HepG2 (cell line): ENCODE results near the gene QRICH2. TPM values are rescaled to one million over a fixed set of nuclear protein-coding genes. Genes with fewer than 3 reads are reported as not detected.

ENCODE experiments used
- AGO2 ChIP-seq: fragments of 200-400 bp; formaldehyde crosslinking; optimal IDR thresholded peaks from 2 replicates; pipeline ENCODE3; 2017; ENCODE audit warnings: mild to moderate bottlenecking, low read depth, low read length, moderate library complexity
- ATM ChIP-seq: fragments of 450-650 bp; IDR thresholded peaks from 2 replicates; pipeline ENCODE4 v1.7.1; 2017; ENCODE audit warnings: mild to moderate bottlenecking, borderline replicate concordance
- CBX1 ChIP-seq: IDR thresholded peaks from one replicate; pipeline ENCODE4 v1.6.1; 2016; ENCODE audit warnings: antibody characterized with exemption, low read depth
- ERF ChIP-seq: IDR thresholded peaks from 2 replicates; pipeline ENCODE4 v1.6.1; 2018; ENCODE audit warnings: missing biosample characterization, missing genetic modification reagents
- FOXP1 ChIP-seq, 2 experiments: fragments of 450-650 bp in 1 of 2; IDR thresholded peaks; 2 replicates each; pipeline ENCODE4 v1.6.1; 2017 to 2018; ENCODE audit warnings: antibody characterized with exemption in 1 of 2
- KLF12 ChIP-seq: sonication (generic); formaldehyde crosslinking; IDR thresholded peaks from 2 replicates; pipeline ENCODE4 v1.4.0; 2020; ENCODE audit warnings: missing genetic modification reagents, borderline replicate concordance
- RARA ChIP-seq: IDR thresholded peaks from 2 replicates; pipeline ENCODE4 v1.6.1; 2016; ENCODE audit warnings: missing genetic modification reagents, missing compliant biosample characterization
- SALL1 ChIP-seq: sonication (generic); formaldehyde crosslinking; IDR thresholded peaks from 2 replicates; pipeline ENCODE4 v1.8.0; 2022; ENCODE audit warnings: mild to moderate bottlenecking, missing genetic modification reagents
- SRSF4 ChIP-seq: fragments of 200-400 bp; formaldehyde crosslinking; IDR thresholded peaks from one replicate; pipeline ENCODE4 v1.6.1; 2018; ENCODE audit warnings: mild to moderate bottlenecking, low read depth, low read length, moderate library complexity; ENCODE audit not compliant: poor library complexity, severe bottlenecking
- ZBTB21 ChIP-seq: sonication (generic); formaldehyde crosslinking; IDR thresholded peaks from 2 replicates; pipeline ENCODE4 v1.4.0; 2020; ENCODE audit warnings: missing genetic modification reagents
- ZC3H4 ChIP-seq: sonication (generic); formaldehyde crosslinking; IDR thresholded peaks from 2 replicates; pipeline ENCODE4 v1.4.0; 2020; ENCODE audit warnings: missing genetic modification reagents, borderline replicate concordance
- ZNF207 ChIP-seq: fragments of 450-650 bp; IDR thresholded peaks from 2 replicates; pipeline ENCODE4 v1.6.1; 2016; ENCODE audit warnings: antibody characterized with exemption, borderline replicate concordance
- ZNF24 ChIP-seq: fragments of 450-650 bp; IDR thresholded peaks from 2 replicates; pipeline ENCODE4 v1.6.1; 2017; ENCODE audit warnings: antibody characterized with exemption, mild to moderate bottlenecking
- ZNF556 ChIP-seq: sonication (generic); formaldehyde crosslinking; IDR thresholded peaks from 2 replicates; pipeline ENCODE4 v1.4.0; 2020; ENCODE audit warnings: mild to moderate bottlenecking, missing genetic modification reagents, borderline replicate concordance
- ZNF878 ChIP-seq: sonication (generic); formaldehyde crosslinking; IDR thresholded peaks from 2 replicates; pipeline ENCODE4 v1.8.1; 2023; ENCODE audit warnings: mild to moderate bottlenecking, missing genetic modification reagents, moderate library complexity
- ZSCAN20 ChIP-seq: sonication (generic); formaldehyde crosslinking; IDR thresholded peaks from 2 replicates; pipeline ENCODE4 v1.4.0; 2020; ENCODE audit warnings: missing genetic modification reagents, mild to moderate bottlenecking, borderline replicate concordance
- polyA plus RNA-seq, 8 experiments: library from polyadenylated mRNA; depleted of rRNA in 3 of 8; stranded (reverse) in 7 of 8; unstranded in 1 of 8; fragments of >200 nt; fragmentation: Illumina TruSeq in 4 of 8; extraction: Trizol in 4 of 8; gene quantifications; 2 replicates each; pipeline versions ENCODE4 v1.2.1 to v1.2.3, GENCODE V29; 2011 to 2016; ENCODE audit warnings: low read depth in 4 of 8, missing spikeins in 1 of 8, mixed read lengths in 1 of 8; ENCODE audit not compliant: insufficient read depth in 1 of 8
- total RNA-seq, 5 experiments: library from RNA; depleted of rRNA; stranded (reverse); fragments of >200 nt; fragmentation: Illumina TruSeq; extraction: Trizol; gene quantifications; 2 replicates each; pipeline ENCODE4 v1.2.3, GENCODE V29; 2016; ENCODE audit warnings: low read depth in 1 of 5
- TF ChIP-seq, protein P1 (sequence below): sonication (generic); formaldehyde crosslinking; IDR thresholded peaks from 2 replicates; pipeline ENCODE4 v1.8.0; 2022; ENCODE audit warnings: mild to moderate bottlenecking, missing genetic modification reagents; ENCODE audit not compliant: insufficient replicate concordance
- TF ChIP-seq, protein P2 (sequence below): IDR thresholded peaks from 2 replicates; pipeline ENCODE4 v1.6.1; 2012; ENCODE audit warnings: low read depth, low read length, improper control_type of control experiment
- TF ChIP-seq, protein P3 (sequence below): sonication (generic); formaldehyde crosslinking; IDR thresholded peaks from 2 replicates; pipeline ENCODE4 v1.5.0; 2020; ENCODE audit warnings: missing genetic modification reagents
- TF ChIP-seq, protein P4 (sequence below): sonication (generic); formaldehyde crosslinking; IDR thresholded peaks from 2 replicates; pipeline ENCODE4 v1.4.0; 2020; ENCODE audit warnings: missing genetic modification reagents, low read depth, mild to moderate bottlenecking, borderline replicate concordance
- TF ChIP-seq, protein P5 (sequence below): IDR thresholded peaks from 2 replicates; pipeline ENCODE4 v1.6.1; 2016
- TF ChIP-seq, protein P6 (sequence below): sonication (generic); formaldehyde crosslinking; IDR thresholded peaks from 2 replicates; pipeline ENCODE4 v1.4.0; 2020; ENCODE audit warnings: missing genetic modification reagents, borderline replicate concordance

The QRICH2 gene
- total and polyA plus RNA-seq, 2 of the 13 experiments (the other 11 are each of a cell fraction or from before 2014, with no cell fraction given), result 3.7 to 5.7 TPM

DNA sequence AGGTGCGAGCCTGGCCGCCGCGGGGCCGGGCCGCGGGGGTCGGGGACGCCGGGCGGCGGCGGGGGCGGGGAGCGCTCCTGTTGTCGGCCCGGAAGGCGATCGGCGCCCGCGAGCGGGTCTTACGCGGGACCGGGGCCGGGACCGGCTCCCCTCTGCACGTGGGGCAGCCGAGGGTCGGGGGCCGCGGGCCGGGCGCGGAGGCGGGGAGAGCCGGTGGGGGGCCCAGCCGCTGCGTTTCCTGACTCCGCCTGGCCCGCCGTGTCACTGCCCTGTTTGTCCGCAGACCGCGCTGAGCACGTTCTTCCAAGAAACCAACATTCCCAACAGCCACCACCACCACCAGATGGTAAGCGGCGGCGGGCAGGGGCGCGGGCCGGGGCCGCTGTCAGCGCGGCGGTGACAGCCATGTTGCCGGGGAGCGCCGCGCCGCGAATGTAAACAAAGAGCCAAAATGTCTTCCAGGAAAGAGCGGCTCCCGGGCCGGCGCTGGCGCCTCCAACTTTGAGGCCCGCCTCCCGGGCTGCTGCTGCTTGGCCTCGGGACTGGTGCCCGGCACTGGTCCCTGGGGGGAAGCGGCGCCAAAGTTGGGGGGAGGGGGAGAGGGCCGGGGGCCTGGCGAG lies 42.3 kb downstream of the QRICH2 start (continued):
- no peak for TF ChIP-seq ZNF207
- no peak for TF ChIP-seq ERF (CRISPR knock-in tag)
- TF ChIP-seq, protein P1, sequence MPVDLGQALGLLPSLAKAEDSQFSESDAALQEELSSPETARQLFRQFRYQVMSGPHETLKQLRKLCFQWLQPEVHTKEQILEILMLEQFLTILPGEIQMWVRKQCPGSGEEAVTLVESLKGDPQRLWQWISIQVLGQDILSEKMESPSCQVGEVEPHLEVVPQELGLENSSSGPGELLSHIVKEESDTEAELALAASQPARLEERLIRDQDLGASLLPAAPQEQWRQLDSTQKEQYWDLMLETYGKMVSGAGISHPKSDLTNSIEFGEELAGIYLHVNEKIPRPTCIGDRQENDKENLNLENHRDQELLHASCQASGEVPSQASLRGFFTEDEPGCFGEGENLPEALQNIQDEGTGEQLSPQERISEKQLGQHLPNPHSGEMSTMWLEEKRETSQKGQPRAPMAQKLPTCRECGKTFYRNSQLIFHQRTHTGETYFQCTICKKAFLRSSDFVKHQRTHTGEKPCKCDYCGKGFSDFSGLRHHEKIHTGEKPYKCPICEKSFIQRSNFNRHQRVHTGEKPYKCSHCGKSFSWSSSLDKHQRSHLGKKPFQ (CRISPR knock-in tag), result no peak
- no peak for TF ChIP-seq SRSF4
- peak; percentile 38 for TF ChIP-seq SALL1 (CRISPR knock-in tag)
- TF ChIP-seq ATM, result no peak
- TF ChIP-seq AGO2, result peak; percentile 77
- no peak for TF ChIP-seq FOXP1 (IDR thresholded peaks at IDR 0.05)
- no peak for TF ChIP-seq FOXP1 (CRISPR knock-in tag; IDR thresholded peaks at IDR 0.05)
- no peak for TF ChIP-seq ZNF24
- TF ChIP-seq KLF12 (CRISPR knock-in tag), result no peak
- TF ChIP-seq ZNF878 (CRISPR knock-in tag), result no peak
- TF ChIP-seq, protein P2, sequence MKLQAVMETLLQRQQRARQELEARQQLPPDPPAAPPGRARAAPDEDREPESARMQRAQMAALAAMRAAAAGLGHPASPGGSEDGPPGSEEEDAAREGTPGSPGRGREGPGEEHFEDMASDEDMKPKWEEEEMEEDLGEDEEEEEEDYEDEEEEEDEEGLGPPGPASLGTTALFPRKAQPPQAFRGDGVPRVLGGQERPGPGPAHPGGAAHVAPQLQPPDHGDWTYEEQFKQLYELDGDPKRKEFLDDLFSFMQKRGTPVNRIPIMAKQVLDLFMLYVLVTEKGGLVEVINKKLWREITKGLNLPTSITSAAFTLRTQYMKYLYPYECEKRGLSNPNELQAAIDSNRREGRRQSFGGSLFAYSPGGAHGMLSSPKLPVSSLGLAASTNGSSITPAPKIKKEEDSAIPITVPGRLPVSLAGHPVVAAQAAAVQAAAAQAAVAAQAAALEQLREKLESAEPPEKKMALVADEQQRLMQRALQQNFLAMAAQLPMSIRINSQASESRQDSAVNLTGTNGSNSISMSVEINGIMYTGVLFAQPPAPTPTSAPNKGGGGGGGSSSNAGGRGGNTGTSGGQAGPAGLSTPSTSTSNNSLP, result no peak
- TF ChIP-seq ZC3H4 (CRISPR knock-in tag), result no peak
- no peak for TF ChIP-seq ZBTB21 (CRISPR knock-in tag)
- TF ChIP-seq, protein P3, sequence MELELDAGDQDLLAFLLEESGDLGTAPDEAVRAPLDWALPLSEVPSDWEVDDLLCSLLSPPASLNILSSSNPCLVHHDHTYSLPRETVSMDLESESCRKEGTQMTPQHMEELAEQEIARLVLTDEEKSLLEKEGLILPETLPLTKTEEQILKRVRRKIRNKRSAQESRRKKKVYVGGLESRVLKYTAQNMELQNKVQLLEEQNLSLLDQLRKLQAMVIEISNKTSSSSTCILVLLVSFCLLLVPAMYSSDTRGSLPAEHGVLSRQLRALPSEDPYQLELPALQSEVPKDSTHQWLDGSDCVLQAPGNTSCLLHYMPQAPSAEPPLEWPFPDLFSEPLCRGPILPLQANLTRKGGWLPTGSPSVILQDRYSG (CRISPR knock-in tag), result no peak
- no peak for TF ChIP-seq ZNF556 (CRISPR knock-in tag)
- TF ChIP-seq, protein P4, sequence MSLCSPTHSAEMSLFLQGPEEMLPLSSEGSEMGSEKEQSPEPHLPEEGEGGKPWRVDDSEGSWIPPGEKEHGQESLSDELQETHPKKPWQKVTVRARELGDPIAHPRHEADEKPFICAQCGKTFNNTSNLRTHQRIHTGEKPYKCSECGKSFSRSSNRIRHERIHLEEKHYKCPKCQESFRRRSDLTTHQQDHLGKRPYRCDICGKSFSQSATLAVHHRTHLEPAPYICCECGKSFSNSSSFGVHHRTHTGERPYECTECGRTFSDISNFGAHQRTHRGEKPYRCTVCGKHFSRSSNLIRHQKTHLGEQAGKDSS (CRISPR knock-in tag), result 0 out of 2 replicates have a peak, but pooled peaks have one; percentile 10
- TF ChIP-seq, protein P5, sequence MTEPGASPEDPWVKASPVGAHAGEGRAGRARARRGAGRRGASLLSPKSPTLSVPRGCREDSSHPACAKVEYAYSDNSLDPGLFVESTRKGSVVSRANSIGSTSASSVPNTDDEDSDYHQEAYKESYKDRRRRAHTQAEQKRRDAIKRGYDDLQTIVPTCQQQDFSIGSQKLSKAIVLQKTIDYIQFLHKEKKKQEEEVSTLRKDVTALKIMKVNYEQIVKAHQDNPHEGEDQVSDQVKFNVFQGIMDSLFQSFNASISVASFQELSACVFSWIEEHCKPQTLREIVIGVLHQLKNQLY, result no peak
- TF ChIP-seq RARA, result no peak
- TF ChIP-seq, protein P6, sequence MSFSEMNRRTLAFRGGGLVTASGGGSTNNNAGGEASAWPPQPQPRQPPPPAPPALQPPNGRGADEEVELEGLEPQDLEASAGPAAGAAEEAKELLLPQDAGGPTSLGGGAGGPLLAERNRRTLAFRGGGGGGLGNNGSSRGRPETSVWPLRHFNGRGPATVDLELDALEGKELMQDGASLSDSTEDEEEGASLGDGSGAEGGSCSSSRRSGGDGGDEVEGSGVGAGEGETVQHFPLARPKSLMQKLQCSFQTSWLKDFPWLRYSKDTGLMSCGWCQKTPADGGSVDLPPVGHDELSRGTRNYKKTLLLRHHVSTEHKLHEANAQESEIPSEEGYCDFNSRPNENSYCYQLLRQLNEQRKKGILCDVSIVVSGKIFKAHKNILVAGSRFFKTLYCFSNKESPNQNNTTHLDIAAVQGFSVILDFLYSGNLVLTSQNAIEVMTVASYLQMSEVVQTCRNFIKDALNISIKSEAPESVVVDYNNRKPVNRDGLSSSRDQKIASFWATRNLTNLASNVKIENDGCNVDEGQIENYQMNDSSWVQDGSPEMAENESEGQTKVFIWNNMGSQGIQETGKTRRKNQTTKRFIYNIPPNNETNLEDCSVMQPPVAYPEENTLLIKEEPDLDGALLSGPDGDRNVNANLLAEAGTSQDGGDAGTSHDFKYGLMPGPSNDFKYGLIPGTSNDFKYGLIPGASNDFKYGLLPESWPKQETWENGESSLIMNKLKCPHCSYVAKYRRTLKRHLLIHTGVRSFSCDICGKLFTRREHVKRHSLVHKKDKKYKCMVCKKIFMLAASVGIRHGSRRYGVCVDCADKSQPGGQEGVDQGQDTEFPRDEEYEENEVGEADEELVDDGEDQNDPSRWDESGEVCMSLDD (CRISPR knock-in tag), result no peak
- TF ChIP-seq CBX1, result no peak
- TF ChIP-seq ZSCAN20 (CRISPR knock-in tag), result peak; percentile 57; the same call in 1 of the 2 replicates
